ENCODE measurements around the gene CXorf58.

CXorf58 gene

GRCh38 chrX:23982891-23983290 lies 75.1 kb downstream of the CXorf58 start:
- H3K4me3 ChIP-seq (ENCODE audit: insufficient read depth, low read length, poor library complexity, severe bottlenecking) = no peak overlapping the region
- H3K36me3 ChIP-seq (ENCODE audit: low read length) = peaks cover 5% of the 10 kb centered on the region; the same call in 1 of the 2 replicates
- H3K27ac ChIP-seq (ENCODE audit: low read depth, low read length) = no peak overlapping the region
- H3K27me3 ChIP-seq (ENCODE audit: low read length) = no peaks in the 10 kb centered on the region
- no peaks in the 10 kb centered on the region for H3F3A ChIP-seq (ENCODE audit: insufficient read depth)
- H3K4me2 ChIP-seq (ENCODE audit: low read depth, low read length, poor library complexity, severe bottlenecking) = no peak overlapping the region
- no peak for TF ChIP-seq EZH2phosphoT487 (conservative IDR thresholded peaks at IDR 0.05; ENCODE audit: low read length)
- TF ChIP-seq, protein P1, sequence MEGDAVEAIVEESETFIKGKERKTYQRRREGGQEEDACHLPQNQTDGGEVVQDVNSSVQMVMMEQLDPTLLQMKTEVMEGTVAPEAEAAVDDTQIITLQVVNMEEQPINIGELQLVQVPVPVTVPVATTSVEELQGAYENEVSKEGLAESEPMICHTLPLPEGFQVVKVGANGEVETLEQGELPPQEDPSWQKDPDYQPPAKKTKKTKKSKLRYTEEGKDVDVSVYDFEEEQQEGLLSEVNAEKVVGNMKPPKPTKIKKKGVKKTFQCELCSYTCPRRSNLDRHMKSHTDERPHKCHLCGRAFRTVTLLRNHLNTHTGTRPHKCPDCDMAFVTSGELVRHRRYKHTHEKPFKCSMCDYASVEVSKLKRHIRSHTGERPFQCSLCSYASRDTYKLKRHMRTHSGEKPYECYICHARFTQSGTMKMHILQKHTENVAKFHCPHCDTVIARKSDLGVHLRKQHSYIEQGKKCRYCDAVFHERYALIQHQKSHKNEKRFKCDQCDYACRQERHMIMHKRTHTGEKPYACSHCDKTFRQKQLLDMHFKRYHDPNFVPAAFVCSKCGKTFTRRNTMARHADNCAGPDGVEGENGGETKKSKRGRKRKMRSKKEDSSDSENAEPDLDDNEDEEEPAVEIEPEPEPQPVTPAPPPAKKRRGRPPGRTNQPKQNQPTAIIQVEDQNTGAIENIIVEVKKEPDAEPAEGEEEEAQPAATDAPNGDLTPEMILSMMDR (IDR thresholded peaks at IDR 0.05; ENCODE audit: insufficient read depth, low read length, poor library complexity, severe bottlenecking) = no peak
- no peaks in the 10 kb centered on the region for H3K9me3 ChIP-seq (ENCODE audit: insufficient read depth, low read length)
- H4K20me1 ChIP-seq (ENCODE audit: low read depth, low read length) = no peaks in the 10 kb centered on the region
- H2AFZ ChIP-seq (ENCODE audit: low read depth, low read length, severe bottlenecking) = no peak overlapping the region
- H3K79me2 ChIP-seq (ENCODE audit: insufficient read depth, low read length) = peaks cover 14% of the 10 kb centered on the region; the same call in 1 of the 2 replicates
- H3K9me2 ChIP-seq (replicated peaks; ENCODE audit: insufficient read depth, low read length) = no peaks in the 10 kb centered on the region
- no peak overlapping the region for H3K9ac ChIP-seq (ENCODE audit: low read length)
